Measurements from ENCODE around the gene FBN1. TPM values are rescaled to one million over a fixed set of nuclear protein-coding genes. Genes with fewer than 3 reads are reported as not detected.

Gene FBN1
- total and polyA plus RNA-seq, 10 of the 15 experiments (the other 5 are each of a cell fraction or from before 2014, with no cell fraction given) = 2.2 to 15.3 (median 7.0) TPM

DNA sequence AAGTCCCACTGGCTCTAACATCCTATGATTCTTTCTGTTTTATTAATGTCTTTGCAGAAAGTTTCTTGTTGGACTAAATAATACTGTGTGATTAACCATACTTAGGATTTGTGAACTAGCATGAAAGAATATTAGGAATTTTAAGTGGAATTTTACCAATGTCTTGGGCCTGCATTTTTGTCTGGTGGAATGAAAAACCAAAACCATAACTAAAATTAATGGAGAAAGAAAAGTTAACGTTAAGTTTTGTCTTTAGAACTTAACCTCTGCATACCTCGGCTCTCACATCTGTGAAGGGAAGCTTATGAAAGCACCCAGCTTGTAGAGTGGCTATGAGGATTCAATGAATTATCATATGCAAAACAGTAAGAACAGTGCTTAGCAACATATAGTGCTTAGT lies 6.5 kb downstream of the FBN1 start (continued):
- TF ChIP-seq, protein P1, sequence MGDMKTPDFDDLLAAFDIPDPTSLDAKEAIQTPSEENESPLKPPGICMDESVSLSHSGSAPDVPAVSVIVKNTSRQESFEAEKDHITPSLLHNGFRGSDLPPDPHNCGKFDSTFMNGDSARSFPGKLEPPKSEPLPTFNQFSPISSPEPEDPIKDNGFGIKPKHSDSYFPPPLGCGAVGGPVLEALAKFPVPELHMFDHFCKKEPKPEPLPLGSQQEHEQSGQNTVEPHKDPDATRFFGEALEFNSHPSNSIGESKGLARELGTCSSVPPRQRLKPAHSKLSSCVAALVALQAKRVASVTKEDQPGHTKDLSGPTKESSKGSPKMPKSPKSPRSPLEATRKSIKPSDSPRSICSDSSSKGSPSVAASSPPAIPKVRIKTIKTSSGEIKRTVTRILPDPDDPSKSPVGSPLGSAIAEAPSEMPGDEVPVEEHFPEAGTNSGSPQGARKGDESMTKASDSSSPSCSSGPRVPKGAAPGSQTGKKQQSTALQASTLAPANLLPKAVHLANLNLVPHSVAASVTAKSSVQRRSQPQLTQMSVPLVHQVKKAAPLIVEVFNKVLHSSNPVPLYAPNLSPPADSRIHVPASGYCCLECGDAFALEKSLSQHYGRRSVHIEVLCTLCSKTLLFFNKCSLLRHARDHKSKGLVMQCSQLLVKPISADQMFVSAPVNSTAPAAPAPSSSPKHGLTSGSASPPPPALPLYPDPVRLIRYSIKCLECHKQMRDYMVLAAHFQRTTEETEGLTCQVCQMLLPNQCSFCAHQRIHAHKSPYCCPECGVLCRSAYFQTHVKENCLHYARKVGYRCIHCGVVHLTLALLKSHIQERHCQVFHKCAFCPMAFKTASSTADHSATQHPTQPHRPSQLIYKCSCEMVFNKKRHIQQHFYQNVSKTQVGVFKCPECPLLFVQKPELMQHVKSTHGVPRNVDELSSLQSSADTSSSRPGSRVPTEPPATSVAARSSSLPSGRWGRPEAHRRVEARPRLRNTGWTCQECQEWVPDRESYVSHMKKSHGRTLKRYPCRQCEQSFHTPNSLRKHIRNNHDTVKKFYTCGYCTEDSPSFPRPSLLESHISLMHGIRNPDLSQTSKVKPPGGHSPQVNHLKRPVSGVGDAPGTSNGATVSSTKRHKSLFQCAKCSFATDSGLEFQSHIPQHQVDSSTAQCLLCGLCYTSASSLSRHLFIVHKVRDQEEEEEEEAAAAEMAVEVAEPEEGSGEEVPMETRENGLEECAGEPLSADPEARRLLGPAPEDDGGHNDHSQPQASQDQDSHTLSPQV (IDR thresholded peaks at IDR 0.05) = no peak
- no peak for TF ChIP-seq JUNB (IDR thresholded peaks at IDR 0.05)
- no peak for TF ChIP-seq GATAD2B (conservative IDR thresholded peaks at IDR 0.05; ENCODE audit: low read depth)
- TF ChIP-seq, protein P2, sequence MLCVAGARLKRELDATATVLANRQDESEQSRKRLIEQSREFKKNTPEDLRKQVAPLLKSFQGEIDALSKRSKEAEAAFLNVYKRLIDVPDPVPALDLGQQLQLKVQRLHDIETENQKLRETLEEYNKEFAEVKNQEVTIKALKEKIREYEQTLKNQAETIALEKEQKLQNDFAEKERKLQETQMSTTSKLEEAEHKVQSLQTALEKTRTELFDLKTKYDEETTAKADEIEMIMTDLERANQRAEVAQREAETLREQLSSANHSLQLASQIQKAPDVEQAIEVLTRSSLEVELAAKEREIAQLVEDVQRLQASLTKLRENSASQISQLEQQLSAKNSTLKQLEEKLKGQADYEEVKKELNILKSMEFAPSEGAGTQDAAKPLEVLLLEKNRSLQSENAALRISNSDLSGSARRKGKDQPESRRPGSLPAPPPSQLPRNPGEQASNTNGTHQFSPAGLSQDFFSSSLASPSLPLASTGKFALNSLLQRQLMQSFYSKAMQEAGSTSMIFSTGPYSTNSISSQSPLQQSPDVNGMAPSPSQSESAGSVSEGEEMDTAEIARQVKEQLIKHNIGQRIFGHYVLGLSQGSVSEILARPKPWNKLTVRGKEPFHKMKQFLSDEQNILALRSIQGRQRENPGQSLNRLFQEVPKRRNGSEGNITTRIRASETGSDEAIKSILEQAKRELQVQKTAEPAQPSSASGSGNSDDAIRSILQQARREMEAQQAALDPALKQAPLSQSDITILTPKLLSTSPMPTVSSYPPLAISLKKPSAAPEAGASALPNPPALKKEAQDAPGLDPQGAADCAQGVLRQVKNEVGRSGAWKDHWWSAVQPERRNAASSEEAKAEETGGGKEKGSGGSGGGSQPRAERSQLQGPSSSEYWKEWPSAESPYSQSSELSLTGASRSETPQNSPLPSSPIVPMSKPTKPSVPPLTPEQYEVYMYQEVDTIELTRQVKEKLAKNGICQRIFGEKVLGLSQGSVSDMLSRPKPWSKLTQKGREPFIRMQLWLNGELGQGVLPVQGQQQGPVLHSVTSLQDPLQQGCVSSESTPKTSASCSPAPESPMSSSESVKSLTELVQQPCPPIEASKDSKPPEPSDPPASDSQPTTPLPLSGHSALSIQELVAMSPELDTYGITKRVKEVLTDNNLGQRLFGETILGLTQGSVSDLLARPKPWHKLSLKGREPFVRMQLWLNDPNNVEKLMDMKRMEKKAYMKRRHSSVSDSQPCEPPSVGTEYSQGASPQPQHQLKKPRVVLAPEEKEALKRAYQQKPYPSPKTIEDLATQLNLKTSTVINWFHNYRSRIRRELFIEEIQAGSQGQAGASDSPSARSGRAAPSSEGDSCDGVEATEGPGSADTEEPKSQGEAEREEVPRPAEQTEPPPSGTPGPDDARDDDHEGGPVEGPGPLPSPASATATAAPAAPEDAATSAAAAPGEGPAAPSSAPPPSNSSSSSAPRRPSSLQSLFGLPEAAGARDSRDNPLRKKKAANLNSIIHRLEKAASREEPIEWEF (IDR thresholded peaks at IDR 0.05; ENCODE audit: insufficient replicate concordance, low read depth, low read length) = no peak
